Activated CD8-positive, alpha-beta T cell treated with anti-CD3 and anti-CD28 coated beads for 36 hours (primary cell): Measurements from ENCODE around the gene RTN3. TPM values are rescaled to one million over a fixed set of nuclear protein-coding genes. Genes with fewer than 3 reads are reported as not detected.

Experiments
- ATAC-seq: fragments of 200-7000 bp; cut with Tn5 transposase; one replicate; pipeline ENCODE4 v1.10.0; 2021; ENCODE audit warnings: mild to moderate bottlenecking, moderate library complexity
- CTCF ChIA-PET: fragments of 350-600 bp; sonication (Branson Sonifier 250); formaldehyde crosslinking; loops from one replicate; lab custom pipeline; 2021; ENCODE audit warnings: antibody characterized with exemption; lab: Charles Lee
- POLR2A ChIA-PET: fragments of 350-600 bp; sonication (Branson Sonifier 250); formaldehyde crosslinking; loops from one replicate; lab custom pipeline; 2021; ENCODE audit warnings: antibody characterized with exemption; lab: Charles Lee
- DNase-seq: peaks from one replicate; pipeline ENCODE4 v3.0.0-alpha.2; 2020
- H3K27ac Mint-ChIP-seq: one replicate; pipeline ENCODE4 v1.8.0; 2021; ENCODE audit warnings: mild to moderate bottlenecking, mixed read lengths
- H3K27me3 Mint-ChIP-seq: one replicate; pipeline ENCODE4 v1.8.0; 2021; ENCODE audit warnings: mixed read lengths
- H3K36me3 Mint-ChIP-seq: one replicate; pipeline ENCODE4 v1.8.0; 2021; ENCODE audit warnings: low read depth, mixed read lengths
- H3K4me1 Mint-ChIP-seq: one replicate; pipeline ENCODE4 v1.8.0; 2021; ENCODE audit warnings: low read depth, mixed read lengths
- H3K4me3 Mint-ChIP-seq: one replicate; pipeline ENCODE4 v1.8.0; 2021; ENCODE audit warnings: mild to moderate bottlenecking, moderate library complexity, mixed read lengths
- H3K9me3 Mint-ChIP-seq: one replicate; pipeline ENCODE4 v1.8.0; 2021; ENCODE audit warnings: mixed read lengths
- intact Hi-C: fragments of 100-400 bp; cut with micrococcal nuclease; formaldehyde crosslinking; loops from one replicate; pipeline ENCODE4 v1.10.0; 2022
- total RNA-seq, 2 experiments: library from RNA; stranded (reverse); gene quantifications; one replicate each; pipeline ENCODE4 v1.2.3, GENCODE V29; 2021
- TF ChIP-seq, protein P1 (sequence below): fragments of 200-600 bp; IDR thresholded peaks from one replicate; pipeline ENCODE4 v1.8.0; 2022; ENCODE audit warnings: antibody characterized with exemption, mild to moderate bottlenecking

RTN3 gene
- total RNA-seq, 2 experiments from 2014 or later = 32.1 to 34.0 TPM

DNA sequence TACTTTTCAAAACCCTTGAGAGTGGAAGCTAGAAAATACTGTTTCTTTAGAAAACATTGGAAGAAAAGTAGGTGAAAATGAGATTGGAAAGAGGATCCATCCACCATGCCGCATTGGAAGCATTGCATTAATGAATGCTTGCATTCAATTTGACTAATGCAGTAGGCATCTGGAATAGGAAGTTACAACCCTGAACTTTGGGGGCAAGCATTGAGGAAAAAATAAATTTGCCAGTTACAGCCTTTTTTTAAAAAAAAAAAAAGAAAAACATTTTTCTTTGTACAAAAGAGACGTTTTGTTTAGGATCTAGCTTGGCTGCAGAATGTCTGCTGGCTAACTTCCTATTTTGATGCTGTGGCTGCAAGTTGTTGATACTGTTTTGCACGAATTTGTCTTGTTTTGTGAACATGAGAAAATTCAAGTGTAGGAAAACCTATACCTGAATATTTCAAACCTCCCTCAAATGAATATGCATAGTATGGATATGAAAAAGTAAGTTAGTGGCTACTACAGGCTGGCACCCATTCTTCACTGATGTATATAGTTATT, 28.1 kb downstream of the RTN3 start:
- Mint-ChIP-seq H3K27me3 (no peaks in the 10 kb centered on the region), H3K4me1 (peaks cover 2% of the 10 kb centered on the region), H3K4me3 (no peak overlapping the region), H3K27ac (no peak overlapping the region), H3K36me3 (no peaks in the 10 kb centered on the region), H3K9me3 (no peaks in the 10 kb centered on the region)
- DNase-seq = no peak
- intact Hi-C loops = no loop called here
- POLR2A ChIA-PET = no interaction called here
- CTCF ChIA-PET = interaction anchor here (1.1 to 2.0 kb wide), 2 partner anchors 30 to 70 kb away, joined by 6 to 7 read pairs; no protein-coding TSS in a partner anchor
- TF ChIP-seq, protein P1, sequence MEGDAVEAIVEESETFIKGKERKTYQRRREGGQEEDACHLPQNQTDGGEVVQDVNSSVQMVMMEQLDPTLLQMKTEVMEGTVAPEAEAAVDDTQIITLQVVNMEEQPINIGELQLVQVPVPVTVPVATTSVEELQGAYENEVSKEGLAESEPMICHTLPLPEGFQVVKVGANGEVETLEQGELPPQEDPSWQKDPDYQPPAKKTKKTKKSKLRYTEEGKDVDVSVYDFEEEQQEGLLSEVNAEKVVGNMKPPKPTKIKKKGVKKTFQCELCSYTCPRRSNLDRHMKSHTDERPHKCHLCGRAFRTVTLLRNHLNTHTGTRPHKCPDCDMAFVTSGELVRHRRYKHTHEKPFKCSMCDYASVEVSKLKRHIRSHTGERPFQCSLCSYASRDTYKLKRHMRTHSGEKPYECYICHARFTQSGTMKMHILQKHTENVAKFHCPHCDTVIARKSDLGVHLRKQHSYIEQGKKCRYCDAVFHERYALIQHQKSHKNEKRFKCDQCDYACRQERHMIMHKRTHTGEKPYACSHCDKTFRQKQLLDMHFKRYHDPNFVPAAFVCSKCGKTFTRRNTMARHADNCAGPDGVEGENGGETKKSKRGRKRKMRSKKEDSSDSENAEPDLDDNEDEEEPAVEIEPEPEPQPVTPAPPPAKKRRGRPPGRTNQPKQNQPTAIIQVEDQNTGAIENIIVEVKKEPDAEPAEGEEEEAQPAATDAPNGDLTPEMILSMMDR = no peak
- ATAC-seq = no peak

DNA sequence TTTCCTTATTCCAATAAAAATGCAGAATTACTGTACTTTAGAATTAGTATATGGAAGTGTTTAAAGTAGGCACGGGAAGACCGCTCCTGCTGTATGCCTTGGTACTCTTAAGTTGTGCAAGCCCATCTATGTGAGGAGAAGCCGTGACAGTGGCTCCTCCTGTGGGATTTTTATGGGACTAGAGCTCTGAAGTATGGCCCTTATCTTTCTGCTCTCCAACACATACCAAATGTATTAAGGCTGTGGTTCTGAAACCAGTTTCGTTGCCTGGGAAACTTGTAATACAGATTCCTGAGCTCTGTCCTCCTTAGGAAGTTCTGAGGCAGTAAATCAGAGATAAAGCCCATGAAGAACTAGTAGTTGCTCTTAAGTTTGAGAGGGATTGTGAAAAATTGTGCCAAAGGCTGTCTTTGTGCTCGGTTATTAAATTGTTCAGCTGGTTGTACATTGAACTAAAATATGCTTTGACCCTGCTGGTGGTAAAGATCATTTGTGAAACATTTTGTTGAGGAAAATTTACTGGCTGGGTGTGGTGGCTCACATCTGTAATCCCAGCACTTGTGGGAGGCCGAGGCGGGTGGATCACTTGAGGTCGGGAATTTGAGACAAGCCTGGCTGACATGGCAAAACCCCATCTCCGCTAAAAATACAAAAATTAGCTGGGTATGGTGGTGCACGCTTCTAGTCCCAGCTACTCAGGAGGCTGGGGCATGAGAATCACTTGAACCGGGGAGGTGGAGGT, 29.3 kb downstream of the RTN3 start:
- POLR2A ChIA-PET = no interaction called here

DNA sequence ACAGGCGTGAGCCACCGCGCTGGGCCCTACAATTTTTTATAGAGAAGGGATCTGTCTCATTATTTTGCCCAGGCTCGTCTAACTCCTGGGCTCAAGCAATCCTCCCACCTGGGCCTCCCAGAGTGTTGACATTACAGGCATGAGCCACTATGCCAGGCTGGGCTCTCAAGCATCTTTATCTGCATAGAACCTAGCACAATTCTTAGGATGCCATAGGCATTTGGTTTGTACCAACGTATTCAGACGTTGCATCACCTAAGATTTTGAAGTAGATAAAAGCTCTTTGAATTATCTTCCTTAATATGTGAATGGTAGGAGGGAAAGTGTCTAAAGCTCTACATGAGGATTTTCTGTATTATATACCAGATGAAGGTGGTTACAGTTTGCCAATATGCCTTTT, 30.5 kb downstream of the RTN3 start:
- Mint-ChIP-seq H3K27me3 (no peaks in the 10 kb centered on the region), H3K4me3 (no peak overlapping the region), H3K36me3 (no peaks in the 10 kb centered on the region), H3K4me1 (peaks cover 2% of the 10 kb centered on the region), H3K27ac (no peak overlapping the region), H3K9me3 (no peaks in the 10 kb centered on the region)
- POLR2A ChIA-PET = no interaction called here
- intact Hi-C loops = no loop called here
- ATAC-seq (no peak), DNase-seq (no peak)
- CTCF ChIA-PET = interaction anchor here (1.0 to 1.5 kb wide), 2 partner anchors 27 kb away, joined by 3 read pairs; no protein-coding TSS in a partner anchor
- TF ChIP-seq, protein P1 = no peak

More for the DNA sequence above, 29.3 kb downstream of the RTN3 start:
- intact Hi-C loops = no loop called here
- TF ChIP-seq, protein P1 = no peak
- CTCF ChIA-PET = interaction anchor here (1.0 to 1.5 kb wide), 2 partner anchors 28 to 29 kb away, joined by 3 to 4 read pairs; no protein-coding TSS in a partner anchor
- DNase-seq (no peak), ATAC-seq (no peak)
- Mint-ChIP-seq H3K4me1 (peaks cover 2% of the 10 kb centered on the region), H3K4me3 (no peak overlapping the region), H3K27me3 (no peaks in the 10 kb centered on the region), H3K27ac (no peak overlapping the region), H3K36me3 (no peaks in the 10 kb centered on the region), H3K9me3 (no peaks in the 10 kb centered on the region)

DNA sequence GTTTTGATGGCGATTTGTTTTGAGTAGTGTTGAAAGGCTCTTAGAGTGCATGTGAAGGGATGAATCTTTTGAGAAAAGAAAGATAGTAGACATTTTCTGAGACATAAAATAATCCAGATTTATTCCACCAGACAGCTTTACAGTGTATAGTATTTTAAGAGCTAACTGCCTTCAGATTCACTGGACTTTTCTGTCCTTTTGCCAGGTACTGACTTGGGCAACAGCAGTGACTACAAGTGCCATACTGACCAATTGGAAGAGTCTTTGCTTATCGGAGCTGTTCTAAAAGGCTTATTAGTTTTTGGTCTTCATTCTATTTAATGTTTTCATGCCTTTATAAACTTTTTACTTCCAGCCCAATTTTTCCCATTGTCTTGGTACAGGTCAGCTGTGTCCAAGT, 32.5 kb downstream of the RTN3 start:
- ChIA-PET CTCF (no interaction called here), POLR2A (no interaction called here)
- TF ChIP-seq, protein P1 = no peak
- ATAC-seq (no peak), DNase-seq (no peak)
- H3K4me1 Mint-ChIP-seq = peaks cover 2% of the 10 kb centered on the region
- no peak overlapping the region for H3K4me3 Mint-ChIP-seq
- no peaks in the 10 kb centered on the region for H3K27me3 Mint-ChIP-seq
- H3K36me3 Mint-ChIP-seq = no peaks in the 10 kb centered on the region
- no peaks in the 10 kb centered on the region for H3K9me3 Mint-ChIP-seq
- intact Hi-C loops = no loop called here
- no peak overlapping the region for H3K27ac Mint-ChIP-seq

DNA sequence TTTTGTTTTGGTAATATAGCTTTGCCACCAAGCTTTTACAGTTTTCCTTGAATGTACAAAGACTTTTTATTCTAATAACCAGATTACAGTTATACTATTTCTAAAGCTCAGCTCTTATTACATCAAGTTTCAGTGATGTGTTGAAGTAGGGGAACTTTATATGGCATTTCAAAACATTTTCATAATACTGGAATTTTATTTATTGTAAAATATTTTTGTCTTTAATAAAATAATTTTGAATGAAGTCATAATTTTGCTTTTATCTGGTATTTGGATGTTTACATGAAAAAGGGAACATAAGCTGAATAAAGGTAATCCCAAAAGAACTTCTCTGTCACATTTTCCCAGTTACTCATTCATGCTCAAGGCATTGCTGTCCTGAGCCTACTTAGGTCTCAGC, 34.7 kb downstream of the RTN3 start:
- no peaks in the 10 kb centered on the region for H3K27me3 Mint-ChIP-seq
- TF ChIP-seq, protein P1 = no peak
- intact Hi-C loops = no loop called here
- CTCF ChIA-PET = interaction anchor here (1.2 to 2.3 kb wide), 3 partner anchors 10 to 22 kb away, joined by 4 to 11 read pairs (median 4); no protein-coding TSS in a partner anchor
- POLR2A ChIA-PET = no interaction called here
- H3K4me3 Mint-ChIP-seq = no peak overlapping the region
- H3K4me1 Mint-ChIP-seq = peaks cover 2% of the 10 kb centered on the region
- no peak for DNase-seq
- no peak for ATAC-seq
- no peaks in the 10 kb centered on the region for H3K9me3 Mint-ChIP-seq
- H3K36me3 Mint-ChIP-seq = no peaks in the 10 kb centered on the region
- no peak overlapping the region for H3K27ac Mint-ChIP-seq
